ENCODE results near the gene CARNS1.

The CARNS1 gene

DNA sequence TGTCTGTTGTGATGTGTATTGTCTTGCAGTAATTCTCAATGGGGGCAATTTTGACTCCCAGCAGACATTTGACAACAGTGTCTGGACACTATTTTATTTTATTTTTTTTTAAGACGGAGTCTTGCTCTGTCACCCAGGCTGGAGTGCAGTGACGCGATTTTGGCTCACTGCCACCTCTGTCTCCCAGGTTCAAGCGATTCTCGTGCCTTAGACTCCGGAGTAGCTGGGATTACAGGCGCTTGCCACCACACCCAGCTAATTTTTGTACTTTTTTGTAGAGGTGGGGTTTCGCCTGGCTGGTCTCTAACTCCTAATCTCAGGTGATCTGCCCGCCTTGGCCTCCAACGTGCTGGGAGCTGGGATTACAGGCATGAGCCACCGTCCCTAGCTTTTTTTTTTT, 14.2 kb downstream of the CARNS1 start:
- no peak for DNase-seq

DNA sequence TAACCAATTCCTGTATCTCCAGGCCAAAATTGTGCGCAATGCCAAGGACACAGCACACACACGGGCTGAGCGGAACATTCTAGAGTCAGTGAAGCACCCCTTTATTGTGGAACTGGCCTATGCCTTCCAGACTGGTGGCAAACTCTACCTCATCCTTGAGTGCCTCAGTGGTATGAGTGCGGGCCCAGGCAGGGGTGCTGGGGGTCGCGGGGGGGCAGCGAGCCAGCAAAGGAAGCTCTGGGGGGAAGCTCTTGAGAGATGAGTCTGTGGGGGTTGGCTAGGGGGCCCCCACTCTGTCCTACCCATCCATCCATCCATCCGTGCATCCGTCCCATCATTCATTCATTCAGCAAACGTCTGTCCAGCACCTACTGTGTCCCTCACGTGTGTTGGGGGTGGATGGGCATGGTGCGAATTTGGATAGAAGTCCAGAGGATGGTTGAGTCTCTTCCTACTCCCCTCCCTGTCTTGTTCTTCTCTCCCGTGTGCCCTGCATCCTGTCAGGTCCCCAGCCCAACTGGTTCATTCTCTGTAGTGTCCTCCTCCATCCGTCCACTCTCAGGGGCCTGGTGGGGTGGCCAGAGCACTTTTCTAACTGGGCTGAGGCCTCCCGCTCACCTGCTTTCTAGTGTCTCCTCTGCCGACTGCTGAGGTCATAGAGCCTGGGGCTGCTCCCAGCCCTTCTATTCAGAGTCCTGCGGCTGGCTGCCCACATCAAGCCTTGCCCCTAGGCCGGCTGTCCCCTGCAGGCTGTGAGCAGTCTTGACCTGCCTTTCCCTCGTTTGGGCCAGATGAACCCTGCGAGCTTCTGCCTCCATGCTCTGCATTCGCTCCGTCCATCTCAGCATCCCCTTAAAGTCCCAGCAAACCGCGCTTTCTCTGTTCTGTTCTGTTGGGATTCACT, 16.1 kb downstream of the CARNS1 start:
- DNase-seq, result no peak

DNA sequence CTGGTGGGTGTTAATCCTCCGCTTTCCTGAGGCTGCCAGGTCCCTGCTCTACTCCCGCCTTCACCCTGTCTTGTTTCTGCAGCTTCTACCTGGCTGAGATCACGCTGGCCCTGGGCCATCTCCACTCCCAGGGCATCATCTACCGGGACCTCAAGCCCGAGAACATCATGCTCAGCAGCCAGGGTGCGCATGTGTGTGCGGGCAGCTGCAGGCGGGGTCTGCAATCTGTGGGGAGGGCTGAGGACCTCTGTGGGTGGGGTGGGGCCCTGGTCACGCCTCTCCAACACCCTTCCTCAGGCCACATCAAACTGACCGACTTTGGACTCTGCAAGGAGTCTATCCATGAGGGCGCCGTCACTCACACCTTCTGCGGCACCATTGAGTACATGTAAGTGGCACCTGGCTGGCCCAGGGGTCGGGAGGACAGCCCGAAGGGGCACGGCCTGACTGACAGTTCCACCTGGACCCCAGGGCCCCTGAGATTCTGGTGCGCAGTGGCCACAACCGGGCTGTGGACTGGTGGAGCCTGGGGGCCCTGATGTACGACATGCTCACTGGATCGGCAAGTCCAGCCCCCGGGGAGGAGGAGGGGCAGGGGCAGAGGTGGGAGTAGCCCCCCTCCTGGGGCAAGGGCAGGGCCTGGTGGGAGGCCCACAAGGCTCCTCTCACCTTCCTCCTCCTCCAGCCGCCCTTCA, 17.3 kb downstream of the CARNS1 start:
- DNase-seq, result no peak

DNA sequence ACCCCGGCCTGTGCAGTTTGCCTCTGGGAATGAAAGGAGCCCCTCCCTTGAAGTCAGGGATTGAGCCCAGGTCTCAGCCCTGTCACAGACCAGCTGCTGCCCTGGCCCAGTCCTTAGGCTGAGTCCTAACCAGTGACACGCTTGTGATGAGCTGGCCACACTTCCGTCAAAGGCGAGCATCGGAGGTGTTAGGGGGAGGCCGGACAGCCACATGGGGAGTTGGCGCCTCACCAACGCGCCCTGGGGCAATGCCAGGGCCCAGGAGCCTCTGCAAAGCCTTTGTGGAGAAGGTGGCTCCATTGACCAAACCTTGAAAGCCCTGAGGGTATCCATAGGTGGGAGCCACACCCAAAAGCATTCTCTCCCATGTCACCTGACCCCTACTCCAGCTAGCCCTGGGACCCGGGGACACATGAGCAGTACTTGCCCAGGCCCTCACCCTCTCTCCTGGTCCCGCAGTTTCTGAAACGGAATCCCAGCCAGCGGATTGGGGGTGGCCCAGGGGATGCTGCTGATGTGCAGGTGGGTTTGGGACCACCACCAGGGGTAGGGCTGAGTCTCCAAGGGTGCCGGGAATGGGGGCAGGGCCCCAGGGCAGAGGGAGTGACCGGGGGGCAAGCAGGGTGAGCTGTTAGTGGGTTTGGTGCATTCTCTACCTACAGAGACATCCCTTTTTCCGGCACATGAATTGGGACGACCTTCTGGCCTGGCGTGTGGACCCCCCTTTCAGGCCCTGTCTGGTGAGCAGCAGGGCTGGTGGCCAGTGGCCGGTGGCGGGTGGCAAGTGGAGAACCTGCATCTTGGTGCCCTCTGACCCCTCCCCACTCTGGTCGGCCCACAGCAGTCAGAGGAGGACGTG, 18.3 kb downstream of the CARNS1 start:
- no peak for DNase-seq

DNA sequence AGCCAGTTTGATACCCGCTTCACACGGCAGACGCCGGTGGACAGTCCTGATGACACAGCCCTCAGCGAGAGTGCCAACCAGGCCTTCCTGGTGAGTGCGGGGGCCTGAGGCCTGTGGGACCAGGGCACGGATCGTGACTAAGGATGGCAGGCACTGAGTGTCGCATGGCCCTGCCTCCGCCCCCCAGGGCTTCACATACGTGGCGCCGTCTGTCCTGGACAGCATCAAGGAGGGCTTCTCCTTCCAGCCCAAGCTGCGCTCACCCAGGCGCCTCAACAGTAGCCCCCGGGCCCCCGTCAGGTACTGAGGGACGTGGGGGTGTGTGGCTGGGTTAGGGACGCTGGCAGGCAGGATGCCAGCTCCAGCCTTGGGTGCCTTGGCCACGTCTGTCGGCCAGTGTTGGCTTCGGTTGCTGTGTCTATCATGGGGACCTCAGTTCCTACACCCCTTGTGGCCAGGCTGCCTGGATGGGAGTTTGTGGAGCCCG, 19.0 kb downstream of the CARNS1 start:
- DNase-seq, result no peak

DNA sequence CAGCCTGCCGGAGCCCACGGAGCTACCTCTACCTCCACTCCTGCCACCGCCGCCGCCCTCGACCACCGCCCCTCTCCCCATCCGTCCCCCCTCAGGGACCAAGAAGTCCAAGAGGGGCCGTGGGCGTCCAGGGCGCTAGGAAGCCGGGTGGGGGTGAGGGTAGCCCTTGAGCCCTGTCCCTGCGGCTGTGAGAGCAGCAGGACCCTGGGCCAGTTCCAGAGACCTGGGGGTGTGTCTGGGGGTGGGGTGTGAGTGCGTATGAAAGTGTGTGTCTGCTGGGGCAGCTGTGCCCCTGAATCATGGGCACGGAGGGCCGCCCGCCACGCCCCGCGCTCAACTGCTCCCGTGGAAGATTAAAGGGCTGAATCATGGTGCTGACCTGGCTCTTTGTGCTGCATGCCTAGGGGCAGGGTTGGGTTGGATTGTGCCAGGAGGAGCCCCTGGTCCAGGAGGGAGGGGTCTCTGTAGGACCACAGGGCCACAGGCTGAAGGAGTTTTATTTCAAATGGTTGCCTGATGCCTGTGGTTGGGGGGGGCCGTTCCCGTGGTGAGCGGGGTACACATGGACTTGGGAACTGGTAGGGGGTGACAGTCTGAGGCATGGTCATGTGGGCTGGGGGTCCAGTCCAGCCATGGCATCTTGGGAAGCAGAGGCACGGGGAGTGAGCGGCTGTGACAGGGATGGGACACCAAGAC, 19.7 kb downstream of the CARNS1 start:
- no peak for DNase-seq

DNA sequence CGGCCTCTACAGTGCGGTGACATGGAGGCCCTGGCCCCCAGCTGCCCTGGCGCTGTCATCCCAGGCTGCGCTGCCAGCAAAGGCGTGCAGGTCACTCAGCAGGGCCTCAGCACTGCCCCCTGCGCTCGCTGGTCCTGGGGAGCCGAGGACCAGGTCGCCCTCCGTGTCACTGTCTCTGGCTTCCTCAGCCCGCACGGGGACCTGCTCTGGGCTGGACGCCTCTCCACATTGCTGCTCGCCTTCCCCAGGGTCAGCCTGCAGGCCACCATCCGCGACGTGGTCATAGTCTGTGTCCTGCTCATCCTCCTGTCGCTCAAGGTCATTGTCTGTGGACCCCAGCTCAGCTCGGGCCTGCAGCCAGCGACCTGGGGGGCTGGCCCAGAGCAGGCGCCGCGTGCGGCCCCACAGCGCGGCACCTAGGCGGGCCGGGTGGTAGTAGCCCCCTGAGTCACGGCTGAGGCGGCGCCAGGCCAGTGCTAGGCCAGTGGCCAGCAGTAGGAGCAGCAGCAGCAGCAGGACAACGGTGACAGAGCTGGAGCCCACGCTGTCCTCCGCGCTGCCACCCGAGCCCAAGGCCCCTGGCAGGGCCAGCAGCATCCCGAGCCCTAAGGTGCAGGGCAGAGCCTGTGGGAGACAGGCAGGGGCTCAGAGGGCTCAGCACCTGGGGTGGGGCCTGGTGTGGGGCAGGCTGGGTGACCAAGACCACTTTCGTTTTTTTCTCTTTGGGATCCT, 20.4 kb downstream of the CARNS1 start:
- no peak for DNase-seq

DNA sequence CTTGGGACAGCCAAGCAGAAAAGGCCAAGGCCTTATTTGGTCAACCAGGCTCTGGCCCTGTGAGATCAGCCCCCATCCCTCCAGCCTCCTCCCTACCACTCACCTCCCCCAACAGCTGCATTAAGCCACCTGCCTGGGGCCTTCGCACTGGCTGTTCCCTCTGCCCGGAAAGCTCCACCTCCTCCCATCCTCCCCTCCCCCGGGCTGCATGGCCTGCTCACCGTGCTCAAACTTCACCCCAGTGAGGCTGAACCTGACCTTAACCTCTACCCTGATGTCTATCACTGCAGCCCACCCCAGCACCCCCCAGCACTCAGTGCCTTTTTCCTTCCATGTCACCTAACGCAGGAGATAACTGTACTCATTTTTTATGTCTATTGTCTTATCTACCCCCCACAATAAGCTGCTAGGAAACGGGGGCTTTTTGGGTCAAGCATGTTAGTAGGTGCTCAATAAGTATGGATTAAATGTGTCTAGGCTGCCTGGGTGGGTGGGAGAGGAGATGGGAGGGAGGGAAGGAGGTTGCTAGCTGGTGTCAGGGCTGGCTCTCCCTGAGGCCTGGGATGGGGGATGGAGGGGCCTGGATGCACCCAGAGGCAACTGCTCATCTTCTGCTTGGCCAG, 21.1 kb downstream of the CARNS1 start:
- DNase-seq, result peak in 3 of 4 experiments; percentile 41 to 53 (median 42)

DNA sequence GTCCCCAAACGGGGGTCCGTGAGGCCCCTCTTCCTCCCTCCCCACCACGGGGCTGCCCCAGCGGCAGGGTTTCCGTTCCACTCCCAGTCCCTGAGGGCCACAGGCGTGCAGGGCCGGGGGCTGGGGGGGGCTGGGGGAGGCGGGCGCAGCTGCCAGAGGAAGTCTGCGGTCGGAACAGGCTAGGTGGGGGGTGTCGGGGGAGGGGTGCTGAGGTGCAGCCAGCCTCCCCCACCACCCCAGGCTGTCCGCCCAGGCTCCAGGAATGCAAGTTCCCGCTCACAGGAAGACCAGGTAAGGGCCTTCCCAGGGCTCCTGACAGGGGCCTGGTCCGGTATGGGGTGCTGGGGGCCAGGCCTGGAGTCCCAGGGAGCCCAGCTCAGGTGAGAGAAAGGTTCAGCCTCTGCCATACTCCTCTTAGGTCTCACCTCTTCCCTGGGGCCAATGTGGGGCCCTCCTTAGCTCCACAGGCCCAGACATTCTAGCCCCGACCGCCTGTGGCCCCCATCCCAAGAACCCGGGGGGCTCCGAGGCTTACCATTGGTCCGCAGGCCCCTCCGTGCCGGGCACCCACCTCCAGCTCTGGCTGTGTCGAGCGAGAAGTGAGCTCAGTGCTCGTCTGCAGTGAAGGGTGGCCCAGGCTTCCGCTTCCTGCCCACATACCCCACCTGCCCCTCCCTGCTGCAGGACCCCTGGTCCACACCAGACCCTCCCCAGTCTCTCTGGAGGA, 21.8 kb downstream of the CARNS1 start, which contains the start of gene PTPRCAP:
Gene PTPRCAP, minus strand, starts transcription at position 601 of the 727 bp plus-strand sequence. Its CDS starts 63 bp downstream, at position 538.
- peak in 3 of 4 experiments; percentile 47 to 87 (median 79) for DNase-seq

DNA sequence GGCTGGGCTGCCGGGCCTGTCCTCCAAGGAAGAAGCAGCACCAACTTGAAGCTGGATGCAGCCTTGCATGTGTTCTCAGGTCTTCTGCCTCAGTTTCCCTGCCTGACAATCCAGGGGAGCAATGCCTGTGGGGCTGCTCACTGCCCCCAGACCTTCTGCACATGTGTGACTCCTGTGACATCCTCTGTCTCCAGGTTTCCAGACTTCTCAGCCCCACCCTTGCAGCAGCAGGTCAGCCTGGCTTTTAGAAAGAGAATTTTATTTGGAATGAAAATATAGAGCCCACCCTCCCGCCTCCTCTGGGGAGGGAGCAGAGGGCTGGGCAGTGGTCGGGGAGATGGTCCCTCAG, 22.3 kb downstream of the CARNS1 start:
- DNase-seq, result no peak

DNA sequence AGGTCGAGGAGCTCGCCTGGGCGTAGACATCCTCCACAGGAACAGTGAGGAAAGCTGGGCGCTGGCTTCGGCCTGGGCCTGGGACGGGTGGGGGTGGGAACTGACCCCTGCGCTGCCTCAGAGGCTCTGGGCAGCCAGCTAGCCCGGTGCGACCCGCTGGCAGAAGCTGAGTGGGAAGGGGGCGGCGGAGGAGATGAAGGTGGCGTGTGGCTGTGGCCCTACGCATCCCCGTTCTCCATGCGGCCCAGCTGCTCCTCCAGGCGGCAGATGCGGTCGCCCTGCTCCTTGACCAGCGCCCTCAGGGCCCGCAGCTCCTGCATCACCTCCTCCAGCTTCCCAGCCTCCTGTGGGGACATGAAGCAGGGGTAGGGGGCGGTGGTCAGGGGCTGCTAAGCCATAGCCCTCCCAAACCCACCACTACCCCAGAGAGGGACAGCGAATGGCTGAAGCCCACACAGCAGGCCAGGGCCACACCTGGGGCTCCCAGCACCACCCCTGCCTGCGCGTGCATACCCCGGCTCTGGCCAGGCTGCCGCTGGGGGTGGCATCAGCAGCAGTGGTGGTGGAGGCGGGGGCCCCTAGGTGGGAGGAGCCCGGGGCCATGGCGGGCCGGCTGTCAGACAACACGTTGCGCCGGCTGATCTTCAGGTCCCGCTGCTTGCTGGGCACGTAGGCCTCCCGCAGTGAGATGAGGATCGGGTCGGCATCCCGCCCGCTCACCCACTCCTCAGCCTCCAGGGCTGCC, 22.9 kb downstream of the CARNS1 start:
- peak; percentile 43 to 63 (median 50) for DNase-seq

DNA sequence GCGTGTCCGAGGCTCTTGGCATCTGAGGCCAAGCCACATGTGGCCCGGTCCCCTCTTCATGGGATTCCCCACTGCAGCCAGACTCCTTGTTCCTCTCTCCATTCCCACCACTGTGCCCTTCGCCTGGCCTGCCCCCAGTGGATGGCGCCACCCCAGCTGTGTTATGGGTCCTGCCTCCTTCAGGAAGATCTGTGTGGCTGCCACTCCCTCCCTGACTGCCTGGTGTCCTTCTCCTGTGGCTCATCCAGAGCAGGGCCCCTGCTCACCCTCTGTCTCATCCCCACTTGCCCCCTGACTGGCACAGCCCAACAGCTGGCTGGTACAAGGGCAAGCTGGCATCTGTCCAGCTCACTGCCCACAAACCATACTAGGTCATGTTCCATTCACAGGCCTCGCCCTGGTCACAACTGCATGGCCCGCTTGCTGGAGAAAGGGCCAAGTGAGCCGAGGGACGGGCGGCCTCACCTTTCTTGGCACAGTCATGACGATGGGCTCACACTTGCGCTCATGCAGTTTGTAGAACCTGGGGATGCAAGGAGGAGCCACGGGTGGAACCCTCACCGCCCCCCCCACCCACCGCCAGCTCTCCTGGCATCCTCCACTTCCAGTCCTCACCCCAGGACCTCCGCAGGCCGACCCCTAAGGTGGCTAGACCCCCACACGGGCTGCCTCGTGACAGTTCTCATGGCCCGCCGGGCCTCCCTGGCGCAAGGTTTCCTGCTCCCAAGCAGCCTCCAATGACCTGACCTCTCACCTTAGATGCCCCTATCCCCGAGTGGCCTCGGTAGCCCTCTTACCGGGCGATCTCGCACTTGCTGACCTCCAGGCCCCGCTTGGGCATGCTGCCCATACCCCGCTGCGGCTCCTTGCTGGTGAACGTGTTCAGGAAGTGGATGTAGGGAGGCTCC, 24.1 kb downstream of the CARNS1 start:
- no peak for DNase-seq

DNA sequence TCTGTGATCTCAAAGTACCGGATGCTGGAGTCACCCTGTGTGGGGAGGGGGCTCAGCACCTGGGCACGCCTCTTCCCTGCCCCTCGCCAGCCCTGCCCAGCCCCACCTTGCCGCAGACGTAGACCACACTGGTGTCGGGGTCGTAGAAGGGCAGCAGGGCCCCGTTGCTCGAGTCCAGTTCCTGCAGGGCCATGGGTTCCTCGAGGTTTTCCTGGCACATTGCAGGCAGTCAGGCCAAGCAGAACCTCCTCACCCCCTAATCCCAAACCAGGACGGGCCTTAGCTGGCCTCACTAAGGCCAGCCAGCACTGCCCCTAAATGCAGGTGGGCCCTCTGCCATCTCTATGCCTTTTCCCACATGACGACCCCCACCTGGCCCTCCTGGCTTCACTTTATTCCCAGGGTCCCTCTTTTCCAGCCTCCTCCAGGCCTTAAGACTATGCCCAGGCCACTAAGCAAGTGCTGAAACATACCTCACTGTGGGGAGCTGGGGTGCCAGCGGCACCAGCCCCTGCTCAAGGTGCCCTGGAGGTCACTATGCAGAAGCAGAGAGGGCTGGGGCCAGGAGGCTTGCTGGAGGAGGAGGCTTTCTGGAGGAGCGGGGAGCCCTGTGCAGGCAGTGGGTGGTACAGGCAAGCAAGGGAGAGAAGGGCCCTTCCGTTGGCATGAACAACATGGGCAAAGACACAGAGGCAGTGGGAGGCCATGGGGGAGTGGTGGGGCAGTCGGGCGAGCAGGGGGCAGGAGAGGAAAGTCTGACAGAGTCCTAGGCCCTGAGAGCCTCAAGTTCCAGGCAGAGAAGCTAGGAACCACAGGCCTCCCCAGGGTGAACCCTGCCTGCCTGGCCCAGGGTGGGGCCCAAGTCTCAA, 25.0 kb downstream of the CARNS1 start:
- DNase-seq, result no peak

DNA sequence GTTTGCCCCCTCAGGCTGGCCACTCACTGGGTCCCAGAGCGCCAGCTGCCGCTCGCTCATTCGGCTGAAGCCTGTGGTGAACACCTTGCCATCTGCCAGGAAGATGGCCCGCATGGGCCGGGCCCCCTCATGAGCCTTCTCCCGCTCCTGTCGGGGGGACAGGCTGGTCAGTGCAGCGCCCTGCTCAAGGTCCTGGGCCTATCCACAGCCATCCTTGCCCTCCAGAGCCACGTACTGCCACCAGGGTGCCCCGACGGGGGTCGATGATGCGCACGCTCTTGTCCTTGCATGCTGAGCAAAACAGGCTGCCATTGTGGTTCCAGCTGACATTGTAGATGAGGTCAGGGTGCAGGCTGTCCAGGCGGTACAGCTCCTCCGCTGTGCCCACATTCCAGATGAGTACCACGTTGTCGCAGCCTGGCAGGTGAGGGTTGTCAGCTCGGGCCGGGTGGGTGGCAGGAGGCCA, 25.7 kb downstream of the CARNS1 start:
- no peak for DNase-seq

DNA sequence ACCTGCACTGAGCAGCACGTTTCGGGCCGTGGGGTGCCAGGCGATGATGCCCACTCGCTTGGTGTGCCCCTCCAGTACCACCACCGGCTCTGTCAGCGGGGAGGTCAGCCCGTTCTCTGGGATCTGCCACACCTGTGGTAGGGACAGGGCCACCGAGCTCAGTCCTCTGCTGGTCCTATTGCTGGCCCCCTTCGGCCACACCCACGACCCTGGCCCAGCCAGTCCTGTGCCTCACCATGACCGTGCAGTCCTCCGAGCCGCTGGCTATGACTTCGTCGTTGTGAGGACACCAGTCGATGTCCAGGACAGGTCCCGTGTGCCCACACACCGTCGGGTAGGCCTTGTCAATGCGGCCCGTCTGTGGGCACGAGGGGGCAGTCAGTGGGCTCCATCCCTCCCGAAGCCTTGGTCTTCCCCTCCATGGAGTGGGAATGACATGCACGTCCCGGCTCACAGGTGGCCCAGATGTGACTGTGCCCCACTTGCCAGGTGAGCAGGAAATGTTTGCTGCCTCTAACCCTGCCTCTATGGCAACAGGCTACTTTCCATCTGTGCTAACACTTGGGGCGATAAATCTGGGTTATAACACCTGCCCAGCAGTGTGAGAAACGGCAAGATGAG, 26.4 kb downstream of the CARNS1 start:
- DNase-seq, result no peak

DNA sequence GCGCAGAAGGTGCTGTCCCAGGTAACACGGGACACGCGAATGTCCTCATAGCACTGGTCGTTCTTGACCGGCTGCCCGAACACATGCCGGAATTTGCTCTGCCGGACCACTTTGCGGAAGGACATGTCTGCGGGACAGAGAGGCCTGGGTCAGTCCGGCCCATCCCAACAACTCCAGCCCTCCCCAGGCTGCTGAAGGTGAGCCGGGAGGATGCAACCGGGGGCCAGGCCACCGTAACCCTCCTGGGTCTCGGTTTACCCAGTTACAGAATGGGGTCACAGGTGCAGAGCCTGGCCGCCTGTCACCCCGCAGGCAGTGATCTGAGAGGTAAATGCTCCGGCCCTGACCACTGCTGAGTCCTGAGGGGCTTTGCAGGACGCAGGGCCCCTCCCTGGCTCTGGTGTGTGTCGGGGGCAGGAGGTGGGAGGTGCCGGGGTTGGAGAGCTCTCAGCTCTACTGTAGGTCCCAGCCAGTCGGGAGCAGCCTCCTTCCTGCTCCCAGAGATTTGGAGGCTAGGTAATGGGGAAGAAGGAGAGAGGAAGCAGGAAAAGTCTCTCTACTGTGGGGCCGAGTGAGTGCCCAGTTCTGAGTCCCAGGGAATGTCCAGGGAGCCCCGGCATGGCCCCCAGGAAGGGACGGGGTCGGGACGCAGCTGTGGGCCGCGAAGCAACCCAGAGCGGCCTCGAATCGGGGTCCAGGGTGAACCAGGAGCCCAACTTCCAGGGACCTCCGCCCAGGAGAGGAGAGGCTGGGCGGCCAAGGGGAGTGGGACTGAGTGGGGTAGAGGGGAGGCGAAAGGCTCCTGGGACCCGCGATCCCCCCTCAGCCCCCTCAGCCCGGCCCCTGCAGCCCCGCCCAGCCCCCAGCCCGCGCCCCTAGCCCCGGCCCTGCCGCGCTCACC, 27.3 kb downstream of the CARNS1 start:
- no peak for DNase-seq
